Activated CD4-positive, alpha-beta T cell treated with anti-CD3 and anti-CD28 coated beads for 36 hours (primary cell): ENCODE results near the gene GATB. TPM values are rescaled to one million over a fixed set of nuclear protein-coding genes. Genes with fewer than 3 reads are reported as not detected.

Experiments used
- ATAC-seq: fragments of 200-7000 bp; cut with Tn5 transposase; one replicate; pipeline ENCODE4 v1.10.0; 2021; ENCODE audit warnings: mild to moderate bottlenecking, moderate library complexity
- CTCF ChIA-PET: fragments of 350-600 bp; sonication (Branson Sonifier 250); formaldehyde crosslinking; loops from one replicate; lab custom pipeline; 2021; ENCODE audit warnings: antibody characterized with exemption; lab: Charles Lee
- POLR2A ChIA-PET: fragments of 350-600 bp; sonication (Branson Sonifier 250); formaldehyde crosslinking; loops from one replicate; lab custom pipeline; 2021; ENCODE audit warnings: antibody characterized with exemption, inconsistent platforms; lab: Charles Lee
- DNase-seq: peaks from one replicate; pipeline ENCODE4 v3.0.0-alpha.2; 2020
- H3K27ac Mint-ChIP-seq: one replicate; pipeline ENCODE4 v1.8.0; 2021; ENCODE audit warnings: mixed read lengths
- H3K27me3 Mint-ChIP-seq: one replicate; pipeline ENCODE4 v1.8.0; 2021; ENCODE audit warnings: mixed read lengths
- H3K36me3 Mint-ChIP-seq: one replicate; pipeline ENCODE4 v1.8.0; 2021; ENCODE audit warnings: low read depth, mixed read lengths
- H3K4me1 Mint-ChIP-seq: one replicate; pipeline ENCODE4 v1.8.0; 2021; ENCODE audit warnings: mixed read lengths
- H3K4me3 Mint-ChIP-seq: one replicate; pipeline ENCODE4 v1.8.0; 2021; ENCODE audit warnings: mild to moderate bottlenecking, moderate library complexity, mixed read lengths
- H3K9me3 Mint-ChIP-seq: one replicate; pipeline ENCODE4 v1.8.0; 2021; ENCODE audit warnings: low read depth, mixed read lengths
- intact Hi-C, 2 experiments: fragments of 100-400 bp; cut with DNase I in 1 of 2; cut with micrococcal nuclease in 1 of 2; formaldehyde crosslinking; loops; one replicate each; pipeline versions ENCODE4 v1.14.2 to v1.15.1; 2022 to 2024; cut with DNase I, micrococcal nuclease
- total RNA-seq, 2 experiments: library from RNA; stranded (reverse); gene quantifications; one replicate each; pipeline ENCODE4 v1.2.3, GENCODE V29; 2021

The GATB gene
- total RNA-seq, 2 experiments from 2014 or later: 21.2 to 25.6 TPM

DNA sequence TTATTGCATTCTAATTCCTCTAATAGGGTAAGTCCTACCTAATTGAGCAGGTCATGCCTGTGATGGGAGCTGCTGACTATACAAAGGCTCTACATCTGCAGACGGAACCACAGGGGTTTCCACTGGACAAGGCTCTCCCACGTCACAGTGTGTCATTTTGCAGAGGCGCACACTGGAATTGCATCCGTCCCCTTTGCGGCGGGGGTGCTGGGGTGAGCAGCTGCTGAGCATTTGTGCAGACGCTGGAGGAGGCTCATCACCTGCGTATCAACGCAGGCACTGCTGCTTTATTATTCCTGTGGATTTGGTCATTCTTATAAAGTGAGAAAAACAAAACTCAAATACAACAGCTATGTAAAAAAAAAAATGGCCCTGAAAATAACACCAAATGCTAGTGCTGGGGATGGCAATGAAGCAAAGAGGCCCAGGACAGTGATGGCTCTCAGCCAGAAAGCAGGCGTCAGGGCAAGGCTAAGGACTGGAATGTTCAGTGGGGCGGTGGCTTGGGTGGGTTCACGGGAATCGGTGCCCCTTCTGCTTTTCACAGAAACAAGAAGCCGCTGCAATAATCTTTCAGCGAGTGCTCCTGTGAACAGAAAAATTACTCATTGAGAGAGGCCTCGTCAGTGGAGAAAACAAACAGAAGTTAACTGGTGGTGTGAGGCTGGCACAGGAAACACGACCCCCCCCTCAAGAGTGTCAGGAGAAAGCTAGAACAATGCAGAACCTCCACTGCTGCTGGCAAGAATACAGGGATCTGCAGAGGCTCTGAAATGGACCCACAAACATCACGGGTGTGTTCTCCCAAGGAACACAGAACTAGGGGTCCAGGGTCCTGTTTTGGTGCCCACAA lies 67.8 kb downstream of the GATB start:
- H3K4me1 Mint-ChIP-seq: no peaks in the 10 kb centered on the region
- H3K27ac Mint-ChIP-seq: no peak overlapping the region
- H3K4me3 Mint-ChIP-seq: no peak overlapping the region
- intact Hi-C loops: no loop called here
- H3K27me3 Mint-ChIP-seq: no peaks in the 10 kb centered on the region
- peaks cover 22% of the 10 kb centered on the region for H3K36me3 Mint-ChIP-seq
- ChIA-PET CTCF (interaction anchor here (1.3 kb wide), 1 partner anchor 35 kb away, joined by 3 read pairs; no protein-coding TSS in a partner anchor), POLR2A (interaction anchor here (0.8 kb wide), 1 partner anchor 8 kb away, joined by 3 read pairs; no protein-coding TSS in a partner anchor)
- no peaks in the 10 kb centered on the region for H3K9me3 Mint-ChIP-seq
- DNase-seq (no peak), ATAC-seq (no peak)

DNA sequence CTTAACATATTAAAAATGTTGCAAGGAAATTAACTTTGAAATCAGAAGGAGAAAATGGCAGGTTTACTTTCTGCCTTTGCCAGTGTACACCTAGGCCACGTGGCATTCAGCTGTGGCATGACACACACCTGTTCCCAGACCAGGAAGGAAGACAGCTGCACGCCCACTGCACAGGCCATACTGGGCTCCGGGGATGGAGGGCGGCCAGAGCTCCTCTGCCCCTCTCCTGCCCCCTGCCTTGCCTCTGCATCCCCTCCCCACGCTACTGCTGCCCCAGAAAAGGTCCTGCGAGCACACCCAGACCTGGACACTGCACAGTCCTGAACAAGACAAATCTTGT lies 68.4 kb downstream of the GATB start:
- ATAC-seq: no peak
- Mint-ChIP-seq H3K27ac (no peak overlapping the region), H3K9me3 (no peaks in the 10 kb centered on the region), H3K36me3 (peaks cover 20% of the 10 kb centered on the region), H3K4me3 (no peak overlapping the region), H3K27me3 (no peaks in the 10 kb centered on the region), H3K4me1 (no peaks in the 10 kb centered on the region)
- ChIA-PET POLR2A (interaction anchor here (0.8 kb wide), 1 partner anchor 9 kb away, joined by 3 read pairs; no protein-coding TSS in a partner anchor), CTCF (no interaction called here)
- DNase-seq: no peak
- intact Hi-C loops: no loop called here

DNA sequence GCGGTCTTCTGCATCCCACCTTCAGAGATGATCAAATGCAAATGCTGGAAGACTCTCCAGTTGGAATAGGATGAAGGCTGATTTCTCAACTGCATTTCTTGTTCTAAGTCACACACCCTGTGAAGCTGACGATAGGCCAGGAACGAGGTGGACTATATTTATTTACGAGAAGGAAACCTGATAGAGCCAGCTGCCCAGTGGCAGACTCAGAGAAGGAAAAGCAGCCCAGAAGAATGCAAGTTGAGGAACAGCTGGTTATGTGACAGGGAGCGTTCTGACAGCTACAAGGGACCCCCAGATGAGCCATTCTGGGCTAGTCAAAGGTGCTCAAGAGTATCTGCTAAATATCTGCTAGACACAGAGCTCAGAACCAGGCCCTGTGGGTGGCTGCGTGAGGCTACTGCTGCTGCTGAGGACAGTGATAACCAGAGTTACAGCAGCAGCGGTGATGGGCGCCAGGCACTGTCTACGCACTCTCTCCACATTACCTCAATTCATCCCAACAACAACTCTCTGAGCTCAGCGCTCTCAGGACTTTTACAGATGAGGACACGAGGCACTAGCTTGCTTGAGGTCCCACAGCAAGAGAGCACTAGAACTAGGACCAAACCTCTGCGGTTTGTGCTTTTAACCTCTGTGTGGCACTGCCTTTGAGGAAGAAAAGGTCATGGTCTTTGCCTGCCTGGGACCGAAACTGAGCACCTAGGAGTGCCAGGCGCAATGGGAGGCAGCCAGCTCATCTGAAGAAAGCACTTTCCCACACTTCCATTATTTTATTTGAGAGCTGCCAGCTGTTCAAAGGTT lies 69.0 kb downstream of the GATB start:
- peaks cover 15% of the 10 kb centered on the region for H3K36me3 Mint-ChIP-seq
- H3K9me3 Mint-ChIP-seq: no peaks in the 10 kb centered on the region
- no peak overlapping the region for H3K4me3 Mint-ChIP-seq
- ATAC-seq (no peak), DNase-seq (no peak)
- ChIA-PET POLR2A (interaction anchor here (0.8 kb wide), 1 partner anchor 9 kb away, joined by 3 read pairs; no protein-coding TSS in a partner anchor), CTCF (no interaction called here)
- intact Hi-C loops: no loop called here
- no peak overlapping the region for H3K27ac Mint-ChIP-seq
- no peaks in the 10 kb centered on the region for H3K4me1 Mint-ChIP-seq
- H3K27me3 Mint-ChIP-seq: no peaks in the 10 kb centered on the region

DNA sequence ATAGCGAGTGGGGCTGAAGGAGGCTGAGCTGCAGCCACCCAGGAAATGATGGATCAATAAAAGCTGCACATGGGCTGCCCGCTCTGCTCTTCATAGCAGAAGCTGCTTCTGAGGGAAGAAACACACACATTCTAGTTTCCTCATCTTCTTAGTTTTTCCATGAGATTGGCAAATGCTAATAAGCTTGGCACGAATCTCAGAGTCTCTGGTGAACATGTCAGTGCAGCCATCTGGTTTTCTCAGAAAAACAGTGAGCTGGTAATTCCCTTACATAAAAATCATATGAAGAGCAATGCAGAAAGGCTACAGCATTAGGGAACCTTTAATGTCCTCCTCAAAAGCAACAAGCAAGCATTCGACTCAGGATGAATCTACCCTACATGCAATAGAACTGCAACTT lies 69.9 kb downstream of the GATB start:
- intact Hi-C loops: no loop called here
- ATAC-seq (no peak), DNase-seq (no peak)
- no peaks in the 10 kb centered on the region for H3K4me1 Mint-ChIP-seq
- no peaks in the 10 kb centered on the region for H3K27me3 Mint-ChIP-seq
- POLR2A ChIA-PET: interaction anchor here (0.9 kb wide), 1 partner anchor 11 kb away, joined by 3 read pairs; no protein-coding TSS in a partner anchor
- H3K4me3 Mint-ChIP-seq: no peak overlapping the region
- peaks cover 10% of the 10 kb centered on the region for H3K36me3 Mint-ChIP-seq
- no peaks in the 10 kb centered on the region for H3K9me3 Mint-ChIP-seq
- CTCF ChIA-PET: no interaction called here
- H3K27ac Mint-ChIP-seq: no peak overlapping the region

DNA sequence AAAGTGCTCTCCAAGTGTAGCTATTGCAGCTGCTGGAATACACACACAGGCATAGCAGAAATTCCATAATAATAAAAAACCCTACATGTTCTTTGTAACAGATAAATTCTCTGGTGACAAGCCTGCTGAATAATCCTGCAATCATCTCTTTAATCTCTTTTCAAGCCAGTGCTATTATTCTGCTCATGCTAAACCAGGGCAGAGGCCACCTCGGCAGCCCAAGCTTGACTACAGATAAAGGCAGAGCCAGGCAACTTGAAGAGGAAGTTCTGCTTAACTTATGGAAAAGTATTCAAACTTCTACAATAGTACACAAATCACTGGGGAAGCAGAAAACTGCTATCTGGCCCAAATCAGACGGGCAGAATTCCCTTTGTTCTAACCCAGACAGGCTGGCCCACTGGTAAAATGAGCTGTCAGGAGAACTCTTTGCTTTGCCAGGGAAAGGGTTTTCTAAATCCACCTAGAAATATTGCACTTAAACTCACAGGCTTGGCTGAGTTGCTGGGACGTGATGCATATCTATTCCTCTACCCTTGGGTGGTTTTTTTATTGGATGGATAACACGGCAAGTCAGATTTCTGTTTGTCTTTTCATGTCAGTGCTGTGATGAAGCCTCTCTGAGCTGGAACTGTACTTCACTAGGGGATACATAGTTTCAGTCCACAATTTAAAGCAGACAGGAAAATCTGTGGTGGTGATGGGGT lies 70.5 kb downstream of the GATB start:
- no peak overlapping the region for H3K4me3 Mint-ChIP-seq
- POLR2A ChIA-PET: interaction anchor here (0.9 kb wide), 1 partner anchor 11 kb away, joined by 3 read pairs; no protein-coding TSS in a partner anchor
- intact Hi-C loops: no loop called here

DNA sequence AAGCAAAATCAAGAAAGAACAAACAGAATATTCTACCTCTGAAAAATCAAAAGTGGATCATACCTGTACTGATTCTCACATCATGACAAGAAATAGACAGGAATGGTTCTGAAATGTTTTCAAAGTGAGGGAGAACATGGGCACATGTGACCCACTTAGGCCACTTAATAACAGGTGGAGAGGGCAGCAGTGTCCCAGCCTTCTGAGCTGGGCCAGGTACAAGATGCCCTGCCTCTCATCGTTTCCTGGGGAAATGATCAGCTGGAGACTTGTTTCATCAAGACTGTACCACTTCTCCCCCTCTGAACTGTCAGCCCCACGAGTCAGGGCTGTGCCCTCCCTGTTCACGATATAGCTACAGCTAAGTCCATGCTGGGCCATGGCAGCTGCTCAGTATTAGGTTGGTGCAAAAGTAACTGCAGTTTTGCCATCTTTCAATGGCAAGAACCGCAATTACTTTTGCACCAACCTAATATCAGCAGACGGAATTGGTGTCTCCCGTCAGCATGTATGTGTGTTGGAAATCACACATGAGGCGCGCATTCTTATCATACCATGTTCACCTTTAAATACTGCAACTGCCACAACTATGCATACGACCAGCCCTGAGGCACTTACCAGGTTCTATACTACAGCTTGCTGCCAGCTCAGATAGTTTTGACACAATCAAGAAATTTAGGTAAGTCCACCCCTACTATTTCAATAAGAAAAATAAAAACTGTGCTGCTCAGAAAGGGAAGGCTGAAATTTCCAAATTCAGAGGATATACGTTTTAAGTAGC lies 71.4 kb downstream of the GATB start:
- CTCF ChIA-PET: no interaction called here
- no peaks in the 10 kb centered on the region for H3K9me3 Mint-ChIP-seq
- no peaks in the 10 kb centered on the region for H3K27me3 Mint-ChIP-seq
- POLR2A ChIA-PET: no interaction called here
- peak overlapping the region; percentile 71 for H3K27ac Mint-ChIP-seq
- no peaks in the 10 kb centered on the region for H3K4me1 Mint-ChIP-seq
- H3K4me3 Mint-ChIP-seq: no peak overlapping the region
- intact Hi-C loops: no loop called here
- peaks cover 8% of the 10 kb centered on the region for H3K36me3 Mint-ChIP-seq
- DNase-seq (no peak), ATAC-seq (no peak)

More for the DNA sequence above, 70.5 kb downstream of the GATB start:
- no peaks in the 10 kb centered on the region for H3K4me1 Mint-ChIP-seq
- no peak overlapping the region for H3K27ac Mint-ChIP-seq
- H3K9me3 Mint-ChIP-seq: no peaks in the 10 kb centered on the region
- no peaks in the 10 kb centered on the region for H3K27me3 Mint-ChIP-seq
- H3K36me3 Mint-ChIP-seq: peaks cover 8% of the 10 kb centered on the region
- CTCF ChIA-PET: no interaction called here
- ATAC-seq (no peak), DNase-seq (no peak)

DNA sequence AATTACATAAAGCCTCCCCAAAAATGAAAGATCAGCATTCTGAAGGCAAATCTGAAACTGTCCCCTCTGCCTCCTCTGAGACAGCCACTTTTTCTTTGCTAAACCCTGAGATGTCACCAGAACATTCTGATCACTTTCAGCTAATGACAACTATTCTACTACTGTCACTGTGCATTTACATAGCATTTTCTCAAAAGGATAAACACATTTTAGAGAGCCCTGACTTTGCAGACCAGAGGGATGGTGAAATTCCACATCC lies 72.1 kb downstream of the GATB start:
- H3K4me3 Mint-ChIP-seq: no peak overlapping the region
- DNase-seq: no peak

DNA sequence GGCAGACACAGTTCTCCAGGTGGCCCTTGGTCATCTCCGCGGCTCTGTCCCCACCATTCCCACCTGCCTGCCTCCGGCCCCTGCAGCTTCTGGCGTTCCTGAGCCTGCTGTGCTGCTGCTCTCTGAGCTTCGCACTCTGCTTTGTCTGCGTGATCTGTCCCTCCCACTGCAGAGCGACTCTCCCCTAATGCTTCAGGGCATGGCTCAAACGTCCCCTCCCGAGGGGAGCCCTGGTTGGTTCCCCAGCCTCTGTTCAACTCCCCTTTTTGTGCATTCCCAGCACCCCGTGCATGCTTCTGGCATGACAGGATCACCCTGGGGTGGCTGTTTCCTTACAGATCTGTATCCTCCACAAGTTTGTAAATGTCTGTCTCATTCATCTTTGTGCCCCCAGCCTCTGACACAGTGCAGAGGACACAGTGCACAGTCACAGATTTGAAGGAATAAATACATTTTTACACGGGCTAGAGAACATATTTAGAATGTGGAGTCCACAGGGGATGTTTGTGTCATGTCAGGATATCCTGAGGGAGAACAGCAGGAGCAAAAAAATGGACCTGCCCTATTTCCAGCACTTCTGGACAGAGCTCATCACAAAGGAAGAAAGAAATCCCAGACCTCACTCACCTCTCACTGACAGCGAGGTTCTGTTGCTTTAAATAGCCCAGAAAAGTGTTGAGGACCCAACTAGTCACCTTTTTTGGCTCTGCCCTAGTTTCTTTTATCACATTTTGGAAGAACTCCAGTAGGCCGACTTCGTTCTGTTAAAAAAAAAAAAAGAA lies 72.6 kb downstream of the GATB start:
- POLR2A ChIA-PET: no interaction called here

More for the DNA sequence above, 72.1 kb downstream of the GATB start:
- no peaks in the 10 kb centered on the region for H3K27me3 Mint-ChIP-seq
- intact Hi-C loops: no loop called here
- H3K27ac Mint-ChIP-seq: no peak overlapping the region
- no peak for ATAC-seq
- H3K9me3 Mint-ChIP-seq: no peaks in the 10 kb centered on the region
- H3K4me1 Mint-ChIP-seq: no peaks in the 10 kb centered on the region
- CTCF ChIA-PET: no interaction called here
- peaks cover 8% of the 10 kb centered on the region for H3K36me3 Mint-ChIP-seq
- POLR2A ChIA-PET: no interaction called here

DNA sequence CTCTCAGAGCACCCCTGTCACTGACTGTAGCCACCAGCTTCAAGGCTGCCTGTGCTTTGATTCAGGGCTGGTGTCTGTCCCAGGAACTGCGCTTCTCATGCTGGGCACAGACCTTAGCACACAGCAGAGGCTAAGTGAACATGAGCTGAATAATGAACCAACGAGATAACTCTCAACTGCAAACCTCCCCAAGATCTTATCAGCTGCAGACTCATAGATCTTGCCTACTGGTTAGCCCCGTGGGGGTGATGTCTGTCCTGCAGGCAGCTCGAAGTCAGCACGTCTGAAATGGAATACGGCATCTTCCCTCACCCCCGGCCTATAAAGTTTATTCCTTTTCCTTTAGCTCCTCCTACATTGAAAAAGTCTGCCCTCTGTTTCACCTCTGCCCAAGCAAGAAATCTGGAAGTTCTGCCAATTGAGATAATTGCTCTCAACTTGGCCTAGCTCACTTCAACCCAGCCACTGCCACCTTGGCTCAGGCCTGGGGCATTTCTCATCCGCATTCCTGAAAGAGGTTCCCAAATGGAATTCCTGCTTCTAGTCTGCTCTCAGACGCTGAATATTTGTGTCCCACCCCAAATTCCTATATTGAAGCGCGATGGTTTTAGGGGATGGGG lies 73.7 kb downstream of the GATB start:
- POLR2A ChIA-PET: no interaction called here
- H3K27ac Mint-ChIP-seq: no peak overlapping the region
- H3K4me1 Mint-ChIP-seq: no peaks in the 10 kb centered on the region
- ATAC-seq (no peak), DNase-seq (no peak)
- no peaks in the 10 kb centered on the region for H3K9me3 Mint-ChIP-seq
- H3K4me3 Mint-ChIP-seq: no peak overlapping the region
- H3K36me3 Mint-ChIP-seq: peaks cover 8% of the 10 kb centered on the region
- intact Hi-C loops: no loop called here
- CTCF ChIA-PET: interaction anchor here (0.5 kb wide), 1 partner anchor 1605 kb away, joined by 4 read pairs; no protein-coding TSS in a partner anchor
- no peaks in the 10 kb centered on the region for H3K27me3 Mint-ChIP-seq

More for the DNA sequence above, 72.6 kb downstream of the GATB start:
- no peak overlapping the region for H3K27ac Mint-ChIP-seq
- H3K36me3 Mint-ChIP-seq: peaks cover 8% of the 10 kb centered on the region
- intact Hi-C loops: no loop called here
- no peaks in the 10 kb centered on the region for H3K27me3 Mint-ChIP-seq
- no peaks in the 10 kb centered on the region for H3K4me1 Mint-ChIP-seq
- ATAC-seq: no peak
- no peak overlapping the region for H3K4me3 Mint-ChIP-seq
- H3K9me3 Mint-ChIP-seq: no peaks in the 10 kb centered on the region
- DNase-seq: no peak
- CTCF ChIA-PET: no interaction called here

DNA sequence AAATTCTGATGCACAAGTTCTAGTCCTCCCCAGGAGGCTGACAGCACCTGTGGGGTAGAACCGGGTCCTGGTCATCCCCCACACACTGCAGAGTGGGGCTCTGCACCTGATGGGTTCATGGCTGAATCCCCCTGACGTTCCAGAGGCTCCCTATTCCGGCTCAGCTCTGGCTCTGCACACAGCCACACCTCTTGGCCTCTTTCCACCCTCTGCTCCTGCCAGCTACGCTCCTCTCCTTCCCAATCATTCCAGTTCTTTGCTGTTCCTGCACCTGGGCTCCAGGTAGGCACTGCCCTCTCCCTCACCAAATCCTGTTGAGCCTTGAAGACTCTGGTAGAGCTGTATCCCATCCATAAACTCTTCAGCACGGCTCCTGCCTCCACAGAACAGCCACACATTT lies 75.5 kb downstream of the GATB start:
- no peak overlapping the region for H3K27ac Mint-ChIP-seq
- H3K4me3 Mint-ChIP-seq: no peak overlapping the region
- ChIA-PET CTCF (interaction anchor here (0.6 kb wide), 2 partner anchors 381 to 425 kb away, joined by 3 to 4 read pairs; no protein-coding TSS in a partner anchor), POLR2A (no interaction called here)
- DNase-seq: no peak
- H3K36me3 Mint-ChIP-seq: peaks cover 8% of the 10 kb centered on the region
- H3K4me1 Mint-ChIP-seq: no peaks in the 10 kb centered on the region
- intact Hi-C loops: no loop called here
- ATAC-seq: no peak
- H3K27me3 Mint-ChIP-seq: no peaks in the 10 kb centered on the region
- H3K9me3 Mint-ChIP-seq: no peaks in the 10 kb centered on the region
